Measurements from ENCODE around the gene LMNTD2. TPM values are rescaled to one million over a fixed set of nuclear protein-coding genes. Genes with fewer than 3 reads are reported as not detected.

Gene LMNTD2
- total RNA-seq, 1 donor from 2014 or later: 4.2 TPM

DNA sequence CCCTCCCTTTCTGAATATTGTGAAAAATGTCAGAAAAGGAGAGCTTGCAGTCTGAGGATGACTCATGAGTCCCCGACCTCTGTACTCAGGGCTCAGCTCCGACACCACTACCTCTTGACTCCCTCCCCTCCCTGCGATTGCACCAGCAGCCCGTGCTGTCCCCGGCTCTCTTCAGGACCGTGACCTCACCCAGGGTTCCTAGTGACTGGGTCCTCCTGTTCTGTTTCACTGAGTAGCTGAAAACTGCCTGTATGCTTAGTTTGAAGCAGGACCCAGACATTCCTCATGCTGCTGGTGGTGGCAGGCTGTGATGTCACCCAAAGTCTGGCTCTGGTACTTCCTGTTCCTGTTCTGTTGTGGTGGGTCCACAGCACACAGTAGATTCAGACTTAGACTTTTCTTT is 27.4 kb upstream of the LMNTD2 start:
- H3K27ac Mint-ChIP-seq (ENCODE audit: unreplicated experiment): peak overlapping the region; percentile 11
- H3K9me3 Mint-ChIP-seq (ENCODE audit: unreplicated experiment): no peaks in the 10 kb centered on the region
- TF ChIP-seq, protein P1, sequence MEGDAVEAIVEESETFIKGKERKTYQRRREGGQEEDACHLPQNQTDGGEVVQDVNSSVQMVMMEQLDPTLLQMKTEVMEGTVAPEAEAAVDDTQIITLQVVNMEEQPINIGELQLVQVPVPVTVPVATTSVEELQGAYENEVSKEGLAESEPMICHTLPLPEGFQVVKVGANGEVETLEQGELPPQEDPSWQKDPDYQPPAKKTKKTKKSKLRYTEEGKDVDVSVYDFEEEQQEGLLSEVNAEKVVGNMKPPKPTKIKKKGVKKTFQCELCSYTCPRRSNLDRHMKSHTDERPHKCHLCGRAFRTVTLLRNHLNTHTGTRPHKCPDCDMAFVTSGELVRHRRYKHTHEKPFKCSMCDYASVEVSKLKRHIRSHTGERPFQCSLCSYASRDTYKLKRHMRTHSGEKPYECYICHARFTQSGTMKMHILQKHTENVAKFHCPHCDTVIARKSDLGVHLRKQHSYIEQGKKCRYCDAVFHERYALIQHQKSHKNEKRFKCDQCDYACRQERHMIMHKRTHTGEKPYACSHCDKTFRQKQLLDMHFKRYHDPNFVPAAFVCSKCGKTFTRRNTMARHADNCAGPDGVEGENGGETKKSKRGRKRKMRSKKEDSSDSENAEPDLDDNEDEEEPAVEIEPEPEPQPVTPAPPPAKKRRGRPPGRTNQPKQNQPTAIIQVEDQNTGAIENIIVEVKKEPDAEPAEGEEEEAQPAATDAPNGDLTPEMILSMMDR (IDR thresholded peaks at IDR 0.05; ENCODE audit: unreplicated experiment): no peak
- H3K4me3 Mint-ChIP-seq (ENCODE audit: unreplicated experiment): peak overlapping the region; percentile 45
- H3K4me1 Mint-ChIP-seq (ENCODE audit: unreplicated experiment): peaks cover 6% of the 10 kb centered on the region
- H3K36me3 Mint-ChIP-seq (ENCODE audit: low read depth, unreplicated experiment): peaks cover 30% of the 10 kb centered on the region
- DNase-seq (ENCODE audit: low spot score): no peak
- H3K27me3 Mint-ChIP-seq (ENCODE audit: unreplicated experiment): peaks cover 12% of the 10 kb centered on the region

DNA sequence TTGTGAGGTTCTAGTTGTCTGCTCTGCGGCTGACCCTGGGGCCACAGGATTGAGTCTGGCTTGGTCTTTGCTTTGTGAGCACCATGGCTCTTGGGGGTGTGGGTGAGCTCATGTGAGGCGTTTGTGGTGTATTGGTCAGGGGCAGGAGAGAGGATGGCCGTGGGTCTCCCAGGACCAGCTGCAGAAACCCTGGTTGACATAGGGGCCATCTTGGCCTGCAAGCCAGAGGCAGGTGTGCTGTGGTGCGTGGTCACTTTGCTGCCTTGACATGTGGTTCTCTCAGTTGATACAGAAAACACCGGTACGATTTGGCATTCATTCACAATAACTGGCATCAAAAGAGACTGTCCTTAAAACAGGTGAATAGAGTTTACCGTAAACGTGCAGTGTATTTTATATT is 27.0 kb upstream of the LMNTD2 start:
- TF ChIP-seq, protein P1 (IDR thresholded peaks at IDR 0.05; ENCODE audit: unreplicated experiment): no peak
- DNase-seq (ENCODE audit: low spot score): no peak
- H3K27ac Mint-ChIP-seq (ENCODE audit: unreplicated experiment): no peak overlapping the region
- no peaks in the 10 kb centered on the region for H3K9me3 Mint-ChIP-seq (ENCODE audit: unreplicated experiment)
- H3K4me3 Mint-ChIP-seq (ENCODE audit: unreplicated experiment): peak overlapping the region; percentile 31
- peaks cover 12% of the 10 kb centered on the region for H3K27me3 Mint-ChIP-seq (ENCODE audit: unreplicated experiment)
- peaks cover 6% of the 10 kb centered on the region for H3K4me1 Mint-ChIP-seq (ENCODE audit: unreplicated experiment)
- peaks cover 29% of the 10 kb centered on the region for H3K36me3 Mint-ChIP-seq (ENCODE audit: low read depth, unreplicated experiment)

DNA sequence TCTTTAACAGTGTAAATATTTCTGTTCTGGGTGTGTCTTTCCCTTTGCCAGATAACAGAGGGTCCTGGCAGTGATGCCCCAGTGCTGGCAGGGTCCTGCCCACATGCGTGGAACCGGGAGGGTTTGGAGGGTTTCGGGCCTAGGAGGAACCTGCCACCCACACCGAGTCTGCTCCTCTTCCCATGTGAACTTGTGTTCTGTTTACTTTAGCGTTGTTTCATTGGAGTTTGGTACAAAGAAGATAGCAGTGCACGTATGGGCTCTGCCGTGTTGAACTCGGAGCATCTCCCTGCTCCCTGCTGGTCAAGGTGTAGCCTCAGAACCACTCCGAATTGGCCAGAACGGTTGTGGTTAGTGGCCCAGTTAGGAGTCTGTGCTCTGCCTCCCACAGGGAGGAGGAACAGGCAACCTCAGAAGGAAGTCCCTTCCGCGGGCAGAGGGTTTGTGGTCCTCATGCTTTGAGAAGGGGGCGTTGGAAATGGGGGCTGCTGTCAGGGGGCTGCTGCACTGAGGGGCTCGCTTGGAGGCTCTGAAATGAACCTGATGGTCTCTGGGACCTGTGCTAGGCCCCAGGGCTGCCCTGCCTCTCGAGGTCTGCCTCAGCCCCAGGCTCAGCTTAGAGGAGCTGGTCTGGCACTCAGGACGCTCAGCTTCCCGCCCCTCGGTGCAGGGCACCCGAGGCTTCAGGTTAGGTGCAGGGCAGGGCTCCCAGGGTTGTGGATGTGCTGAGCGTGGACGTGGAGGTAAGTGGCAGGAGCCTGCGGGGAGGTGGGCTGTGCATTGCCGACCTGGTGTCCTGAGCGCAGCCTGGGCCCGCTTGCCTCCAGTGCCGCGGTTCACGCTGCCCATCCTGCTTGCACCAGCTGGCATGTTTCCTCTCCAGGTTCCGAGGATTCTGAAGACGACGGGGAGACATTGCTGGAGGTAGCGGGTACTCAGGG is 26.1 kb upstream of the LMNTD2 start:
- Mint-ChIP-seq H3K36me3 (ENCODE audit: low read depth, unreplicated experiment) (peaks cover 24% of the 10 kb centered on the region), H3K4me1 (ENCODE audit: unreplicated experiment) (peaks cover 6% of the 10 kb centered on the region), H3K27me3 (ENCODE audit: unreplicated experiment) (peaks cover 10% of the 10 kb centered on the region), H3K9me3 (ENCODE audit: unreplicated experiment) (no peaks in the 10 kb centered on the region), H3K4me3 (ENCODE audit: unreplicated experiment) (peak overlapping the region; percentile 49), H3K27ac (ENCODE audit: unreplicated experiment) (no peak overlapping the region)
- TF ChIP-seq, protein P1 (IDR thresholded peaks at IDR 0.05; ENCODE audit: unreplicated experiment): no peak
- DNase-seq (ENCODE audit: low spot score): no peak

DNA sequence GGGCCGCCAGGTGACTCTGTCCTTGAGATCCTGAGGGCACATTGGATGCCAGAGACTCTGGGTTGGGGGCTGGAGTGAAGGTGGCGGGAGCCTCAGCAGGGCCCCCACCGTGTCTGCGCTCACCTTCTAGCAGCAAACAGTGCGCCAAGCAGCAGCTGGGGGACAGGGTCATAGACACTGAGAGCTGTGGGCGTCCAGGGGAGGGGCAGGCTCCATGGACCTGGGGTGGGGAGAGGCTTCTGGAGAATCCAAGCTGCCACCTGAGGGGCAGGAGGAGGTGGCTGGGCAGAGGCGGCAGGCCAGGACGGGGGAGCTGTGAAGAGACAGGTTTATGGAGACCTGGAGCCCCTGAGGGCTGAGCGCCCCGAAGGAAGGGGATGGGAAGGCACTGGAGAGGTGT is 23.7 kb upstream of the LMNTD2 start:
- Mint-ChIP-seq H3K4me3 (ENCODE audit: unreplicated experiment) (no peak overlapping the region), H3K9me3 (ENCODE audit: unreplicated experiment) (no peaks in the 10 kb centered on the region), H3K36me3 (ENCODE audit: low read depth, unreplicated experiment) (peaks cover 15% of the 10 kb centered on the region), H3K27me3 (ENCODE audit: unreplicated experiment) (peaks cover 5% of the 10 kb centered on the region), H3K27ac (ENCODE audit: unreplicated experiment) (no peak overlapping the region), H3K4me1 (ENCODE audit: unreplicated experiment) (peaks cover 8% of the 10 kb centered on the region)
- TF ChIP-seq, protein P1 (IDR thresholded peaks at IDR 0.05; ENCODE audit: unreplicated experiment): no peak
- no peak for DNase-seq (ENCODE audit: low spot score)

DNA sequence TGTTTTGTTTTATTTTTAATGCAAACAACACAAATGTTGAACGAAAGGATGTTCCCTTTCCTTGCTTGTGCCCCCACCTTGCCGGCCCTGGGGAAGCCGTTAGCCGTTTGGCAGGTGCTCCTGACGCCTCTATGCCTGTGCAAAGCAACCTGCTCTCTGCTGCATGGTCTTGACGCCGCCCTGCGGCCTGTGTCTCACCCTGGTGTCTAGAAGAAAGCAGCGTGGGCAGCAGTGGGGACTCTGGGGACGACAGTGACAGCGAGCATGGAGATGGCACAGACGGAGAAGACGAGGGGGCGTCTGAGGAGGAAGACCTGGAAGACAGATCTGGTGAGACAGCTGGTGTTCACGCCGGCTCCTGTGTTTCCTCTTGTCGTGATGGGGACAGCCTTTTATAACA is 21.2 kb upstream of the LMNTD2 start:
- H3K4me3 Mint-ChIP-seq (ENCODE audit: unreplicated experiment): no peak overlapping the region
- no peak for DNase-seq (ENCODE audit: low spot score)
- H3K36me3 Mint-ChIP-seq (ENCODE audit: low read depth, unreplicated experiment): peaks cover 7% of the 10 kb centered on the region
- no peak overlapping the region for H3K27ac Mint-ChIP-seq (ENCODE audit: unreplicated experiment)
- H3K9me3 Mint-ChIP-seq (ENCODE audit: unreplicated experiment): no peaks in the 10 kb centered on the region
- TF ChIP-seq, protein P1 (IDR thresholded peaks at IDR 0.05; ENCODE audit: unreplicated experiment): no peak
- peaks cover 15% of the 10 kb centered on the region for H3K4me1 Mint-ChIP-seq (ENCODE audit: unreplicated experiment)
- peaks cover 5% of the 10 kb centered on the region for H3K27me3 Mint-ChIP-seq (ENCODE audit: unreplicated experiment)

Measured in endothelial cell (in vitro differentiated cells).